GM18868 (cell line): Measurements from ENCODE around the gene PNPLA2.

Source experiments
- ATAC-seq: cut with Tn5 transposase; IDR thresholded peaks from one replicate; pipeline ENCODE4 v1.9.1; 2021; ENCODE audit warnings: mild to moderate bottlenecking, moderate library complexity; ENCODE audit not compliant: unreplicated experiment

Gene PNPLA2, protein sequence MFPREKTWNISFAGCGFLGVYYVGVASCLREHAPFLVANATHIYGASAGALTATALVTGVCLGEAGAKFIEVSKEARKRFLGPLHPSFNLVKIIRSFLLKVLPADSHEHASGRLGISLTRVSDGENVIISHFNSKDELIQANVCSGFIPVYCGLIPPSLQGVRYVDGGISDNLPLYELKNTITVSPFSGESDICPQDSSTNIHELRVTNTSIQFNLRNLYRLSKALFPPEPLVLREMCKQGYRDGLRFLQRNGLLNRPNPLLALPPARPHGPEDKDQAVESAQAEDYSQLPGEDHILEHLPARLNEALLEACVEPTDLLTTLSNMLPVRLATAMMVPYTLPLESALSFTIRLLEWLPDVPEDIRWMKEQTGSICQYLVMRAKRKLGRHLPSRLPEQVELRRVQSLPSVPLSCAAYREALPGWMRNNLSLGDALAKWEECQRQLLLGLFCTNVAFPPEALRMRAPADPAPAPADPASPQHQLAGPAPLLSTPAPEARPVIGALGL

DNA sequence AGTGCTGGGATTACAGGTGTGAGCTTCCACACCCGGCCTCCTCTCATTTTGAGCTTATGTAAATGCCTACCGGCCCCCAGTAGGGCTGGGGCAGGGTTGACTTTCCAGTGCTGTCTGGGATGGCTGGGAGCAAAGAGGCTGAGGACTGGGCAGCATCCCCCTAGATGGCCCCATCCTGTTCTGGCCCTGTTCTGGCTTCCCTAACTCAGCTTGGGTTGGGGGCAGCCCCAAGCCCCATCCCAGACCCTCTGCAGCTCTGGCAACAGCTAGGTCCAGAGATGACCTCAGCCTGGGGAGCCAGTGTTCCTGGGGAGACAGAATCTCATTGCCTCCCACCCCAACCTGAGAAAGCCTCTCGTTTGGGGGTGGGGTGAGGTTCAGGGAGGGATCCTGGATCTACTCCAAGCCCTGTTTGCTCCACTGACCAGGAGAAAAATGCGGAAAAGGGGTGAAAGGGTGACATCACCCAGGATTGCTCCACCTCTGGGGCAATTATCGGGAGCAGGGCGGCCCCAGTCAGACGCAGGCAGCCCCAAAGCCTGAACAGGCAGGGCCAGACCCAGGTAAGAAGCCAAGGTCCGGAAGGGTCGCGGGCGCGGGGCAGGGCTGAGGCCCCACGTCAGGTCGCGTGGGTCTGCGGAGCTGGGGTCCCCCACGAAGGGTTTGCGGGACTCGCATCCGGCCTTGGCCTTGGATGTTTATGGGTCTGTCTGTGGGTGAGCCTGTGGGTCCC is at the start of gene PNPLA2:
Gene PNPLA2 (plus strand): TSS at position 519 of the 733 bp plus-strand sequence. CDS start 805 bp downstream, outside the sequence.
- ATAC-seq, result no peak

DNA sequence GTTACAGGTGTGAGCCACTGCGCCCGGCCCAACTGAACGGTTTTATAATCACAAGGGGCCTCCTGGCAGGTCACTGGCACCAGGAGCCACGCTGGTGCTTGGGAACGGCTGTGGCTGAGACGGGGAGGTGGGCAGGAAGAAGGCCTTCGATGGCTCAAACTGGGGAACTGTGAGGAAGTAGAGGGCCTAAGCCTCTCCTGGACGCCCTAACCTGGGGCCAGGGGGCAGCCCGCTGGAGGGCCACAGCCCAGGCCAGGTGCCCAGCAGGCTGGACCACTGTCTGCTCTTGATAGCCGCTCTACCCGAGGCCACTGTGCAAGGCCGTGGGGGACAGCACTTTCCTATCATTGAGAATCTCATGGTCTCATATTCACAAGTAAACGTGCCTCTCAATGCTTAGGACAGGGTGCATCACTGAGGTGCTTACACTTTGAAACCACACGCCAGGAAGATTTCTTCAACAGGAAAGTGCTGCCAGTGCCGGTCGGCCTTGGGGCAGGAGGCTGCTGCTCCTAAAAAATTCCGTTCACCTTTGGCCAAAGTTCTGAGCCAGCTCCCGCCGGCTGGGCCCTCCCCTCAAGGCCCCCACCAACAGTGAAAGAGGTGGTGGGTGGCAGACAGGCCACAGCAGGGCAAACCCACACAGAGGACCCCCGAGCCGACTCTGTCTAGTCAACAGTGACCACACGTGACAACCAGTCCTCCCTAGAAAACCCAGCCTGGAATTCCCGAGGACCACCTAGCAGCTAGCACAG is 48.6 kb upstream of the PNPLA2 start:
- ATAC-seq, result no peak

DNA sequence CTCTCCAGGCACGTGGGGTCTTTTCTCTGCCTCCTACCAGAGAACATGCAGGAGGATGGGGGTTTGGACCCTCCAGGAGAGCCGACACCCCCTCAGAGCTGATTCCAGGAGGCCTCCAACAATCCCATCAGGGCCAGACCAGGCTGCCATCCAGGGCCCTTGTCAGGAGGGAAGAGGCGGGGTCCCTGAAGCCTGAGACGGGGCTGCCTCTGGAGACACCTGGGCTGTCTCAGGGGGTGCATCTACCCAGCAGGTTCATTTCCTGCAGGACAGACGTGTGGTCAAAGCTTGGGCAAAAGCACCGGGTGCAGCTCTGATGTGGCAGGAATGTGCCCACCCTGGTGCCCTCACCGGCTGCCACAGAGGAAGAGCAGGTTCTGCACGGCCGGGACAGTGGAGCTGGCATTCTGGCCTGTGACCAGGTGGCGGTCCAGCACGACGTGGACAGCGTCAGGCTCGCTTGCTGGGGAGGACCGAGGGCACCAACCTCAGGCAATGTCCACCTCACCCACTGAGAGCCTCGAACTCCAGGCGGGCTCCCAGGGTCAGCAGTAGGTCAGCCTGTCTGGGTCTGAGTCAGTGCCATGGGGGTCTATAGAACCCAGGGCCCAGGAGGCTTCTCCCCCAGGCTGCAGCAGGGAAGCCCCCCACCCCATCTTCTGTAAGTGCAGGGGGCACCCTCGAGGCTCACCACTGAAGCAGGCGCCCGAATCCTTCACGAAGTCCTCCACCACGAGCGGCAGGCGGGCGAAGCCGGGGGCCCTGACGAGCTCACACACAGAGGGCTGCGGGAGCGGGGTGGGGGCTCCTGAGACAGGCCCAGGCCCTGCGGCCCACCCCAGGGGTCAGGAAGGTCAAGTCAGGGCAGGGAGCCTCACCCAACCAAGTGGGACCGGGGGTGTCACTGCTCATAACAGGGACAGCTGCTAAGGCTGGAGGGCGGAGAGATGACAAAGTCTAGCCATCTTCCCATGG is 47.8 kb upstream of the PNPLA2 start:
- ATAC-seq, result no peak

DNA sequence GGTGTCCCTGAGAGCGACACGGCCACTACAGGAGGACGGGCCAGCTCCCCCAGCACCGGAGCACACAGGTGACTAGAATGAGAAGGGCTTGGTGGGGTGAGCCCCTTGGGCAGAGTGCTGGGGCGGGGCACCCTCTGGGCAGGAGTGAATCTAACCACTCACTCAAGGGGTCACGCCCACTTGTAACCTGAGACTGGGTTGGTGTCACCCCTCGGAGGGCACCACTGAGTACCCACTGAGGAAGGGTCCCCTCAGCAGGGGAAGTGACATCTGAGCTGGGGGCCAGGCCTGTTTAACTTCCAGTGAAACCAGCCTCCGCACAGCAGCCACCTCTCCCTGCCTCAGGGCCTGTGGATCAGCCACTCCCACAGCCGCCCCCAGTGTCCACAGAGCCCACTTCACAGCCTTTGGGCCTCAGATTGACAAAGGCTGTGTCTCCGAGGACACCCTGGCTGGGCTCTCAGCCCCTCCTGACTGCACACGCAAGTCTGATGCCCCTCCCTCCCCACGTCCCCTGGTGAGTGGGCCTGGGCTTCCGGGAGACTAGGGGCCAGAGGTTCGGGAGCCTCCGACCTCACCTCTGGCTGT is 47.0 kb upstream of the PNPLA2 start:
- no peak for ATAC-seq

DNA sequence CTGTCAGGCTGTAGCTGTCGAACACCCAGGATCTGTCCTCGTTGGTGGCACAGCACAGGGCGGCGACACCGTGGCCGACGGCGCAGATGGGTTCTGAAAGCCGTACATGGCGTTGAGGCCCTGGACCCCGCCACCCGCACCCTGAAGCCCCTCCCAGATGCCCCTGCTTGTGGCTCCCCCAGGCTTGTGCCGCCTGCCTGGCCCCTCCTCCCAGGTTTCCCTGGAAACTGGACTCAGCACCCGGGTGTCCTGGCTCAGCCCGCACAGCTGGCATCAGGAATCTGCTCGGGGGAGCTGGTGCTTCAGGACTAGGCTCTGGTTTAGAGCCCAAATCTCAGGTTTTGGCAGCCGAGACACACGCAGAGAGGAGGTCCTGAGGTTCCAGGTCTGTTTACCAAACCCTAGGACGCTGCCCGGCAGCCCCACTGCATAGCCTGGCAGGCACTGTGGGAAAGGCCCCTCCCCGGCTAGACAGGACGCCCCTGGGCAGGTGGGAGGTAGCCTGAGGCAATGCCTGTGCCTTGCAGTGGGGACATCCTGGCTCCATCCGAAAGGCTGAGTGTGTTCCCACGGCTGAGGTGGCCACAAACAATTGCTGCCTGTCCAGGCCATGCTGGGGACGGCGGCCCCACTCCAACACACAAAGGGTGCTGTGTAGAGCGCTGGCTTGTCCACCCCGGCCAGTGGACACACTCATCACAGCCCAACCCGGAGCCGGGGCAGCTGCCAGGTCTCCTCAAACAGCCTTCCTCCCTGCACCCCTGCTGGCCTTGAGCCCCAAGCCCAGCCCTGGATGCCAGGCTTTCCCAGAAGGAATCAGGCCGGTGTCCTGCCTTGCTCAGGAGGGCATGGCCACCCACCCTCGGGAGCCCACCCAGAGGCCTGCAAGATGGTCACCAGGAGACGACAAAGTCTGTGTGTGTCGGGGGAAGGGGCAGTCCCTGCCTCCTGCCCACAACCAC is 46.0 kb upstream of the PNPLA2 start:
- ATAC-seq, result no peak

DNA sequence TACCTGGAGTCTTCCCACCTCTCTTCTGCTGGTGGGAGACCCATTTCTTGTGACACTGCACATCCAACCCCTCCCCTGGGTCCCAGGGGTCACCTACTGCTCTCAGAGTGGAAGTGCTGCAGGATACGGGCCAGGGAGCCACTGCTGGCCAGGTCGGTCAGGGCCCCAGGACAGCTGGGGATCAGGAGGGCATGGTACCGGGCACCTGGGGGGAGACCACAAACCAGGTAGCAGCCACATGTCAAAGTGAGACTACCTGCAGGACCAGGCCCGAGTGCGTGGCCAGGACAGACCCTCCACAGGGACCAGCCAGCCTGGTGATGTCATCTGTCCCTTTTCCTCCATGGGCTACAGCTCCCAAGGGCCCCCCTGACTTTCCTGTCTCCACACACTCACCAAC is 45.3 kb upstream of the PNPLA2 start:
- ATAC-seq, result no peak

DNA sequence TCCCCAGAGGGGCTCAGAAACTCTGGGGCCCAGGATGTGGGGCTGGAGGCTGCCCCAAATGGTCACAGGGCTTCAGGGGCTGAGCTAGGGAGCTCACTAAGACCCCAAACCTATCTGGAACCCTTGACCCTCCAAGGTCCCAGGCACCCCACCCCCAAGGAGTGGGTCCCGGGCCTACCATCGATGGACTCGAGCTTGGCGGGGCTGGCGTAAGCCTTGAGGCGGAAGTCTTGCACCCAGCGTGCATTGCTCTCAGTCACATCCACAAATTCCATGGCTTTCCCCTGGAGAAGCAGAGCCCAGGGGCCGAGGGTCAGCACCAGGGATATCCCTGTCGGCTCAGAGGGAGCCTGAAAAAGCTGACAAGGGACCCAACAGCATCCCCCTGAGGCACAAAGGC is 44.9 kb upstream of the PNPLA2 start:
- no peak for ATAC-seq

DNA sequence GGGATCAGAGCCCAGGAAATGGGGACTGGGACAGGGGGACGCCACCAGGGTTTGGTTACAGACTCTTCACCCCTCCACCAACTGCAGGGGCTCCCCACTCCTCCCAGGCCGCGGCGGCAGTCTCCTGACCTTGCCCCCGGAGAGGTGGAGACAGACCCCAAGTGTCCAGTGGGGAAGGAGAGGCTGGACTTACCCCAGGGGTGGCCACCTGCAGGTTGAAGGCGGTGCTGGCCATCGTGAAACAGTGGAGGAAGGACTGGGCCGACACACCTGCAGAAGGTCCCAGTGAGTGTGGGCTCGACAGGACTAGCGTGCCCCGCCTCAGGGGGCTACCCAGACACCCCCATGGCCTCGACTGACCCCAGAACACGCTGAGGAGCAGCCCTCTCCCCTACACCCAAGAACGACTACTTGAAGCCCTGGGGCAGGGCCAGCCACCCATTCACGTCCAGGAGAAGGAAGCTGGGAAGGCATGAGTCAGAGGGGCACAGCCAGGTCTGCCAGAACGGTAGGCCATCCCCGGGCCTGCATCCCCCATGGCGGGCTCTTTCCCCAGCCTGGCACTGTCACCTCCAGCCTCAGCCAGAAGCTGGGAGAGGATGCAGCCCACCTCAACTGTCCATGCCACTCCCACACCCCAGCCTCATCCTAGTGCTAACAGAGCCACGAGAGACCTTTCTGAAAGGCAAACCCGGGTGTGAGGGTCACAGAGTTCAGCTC is 43.7 kb upstream of the PNPLA2 start:
- ATAC-seq, result no peak

DNA sequence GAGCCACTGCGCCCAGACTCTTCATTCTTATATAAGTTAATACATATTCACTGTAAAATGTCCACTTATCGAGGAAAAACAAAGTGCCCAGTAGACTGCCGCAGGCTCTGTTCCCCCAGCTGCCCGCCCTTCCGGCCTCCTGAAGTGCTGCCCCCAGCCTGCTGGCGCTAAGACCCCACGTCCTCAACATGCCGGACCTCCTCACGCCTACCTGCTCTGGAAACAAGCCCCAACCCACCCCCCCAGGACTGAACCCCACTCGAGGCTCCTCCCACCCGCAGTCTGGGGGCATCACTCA is 42.5 kb upstream of the PNPLA2 start:
- no peak for ATAC-seq

DNA sequence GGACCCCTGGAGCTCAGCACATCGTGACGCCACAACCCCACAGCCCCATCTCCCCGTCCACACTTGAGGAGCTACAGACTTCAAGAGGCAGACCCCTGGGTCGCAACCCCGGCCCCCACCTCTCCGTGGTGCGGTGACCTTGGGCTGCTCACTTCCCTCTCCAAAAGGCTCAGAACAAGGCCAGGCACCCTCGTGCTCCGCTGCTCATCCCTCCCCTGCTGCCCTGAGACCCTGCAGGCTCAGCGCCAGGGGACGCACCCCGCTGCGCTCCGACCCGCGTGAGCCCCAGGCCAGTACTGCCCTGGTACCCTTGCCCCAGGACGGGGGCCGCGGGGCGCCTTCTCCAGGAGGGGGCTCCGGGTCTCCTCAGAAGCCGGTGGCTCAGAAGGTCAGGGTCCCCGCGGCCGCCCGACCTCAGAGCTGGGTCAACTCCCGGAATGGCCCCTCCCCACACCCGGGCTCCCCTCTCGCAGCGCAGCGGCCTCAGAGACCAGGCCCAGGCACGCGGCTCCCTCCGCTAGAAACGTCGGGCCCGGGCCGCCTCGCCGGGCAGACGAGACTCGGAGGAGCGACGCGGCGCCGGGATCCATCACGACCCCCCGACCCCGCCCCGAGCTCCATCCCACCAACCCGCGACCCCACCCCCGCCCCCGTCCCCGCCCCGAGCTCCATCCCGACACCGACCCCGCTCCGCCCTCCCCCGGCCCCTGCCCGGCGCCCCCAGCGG is 42.0 kb upstream of the PNPLA2 start:
- ATAC-seq, result peak; percentile 28

DNA sequence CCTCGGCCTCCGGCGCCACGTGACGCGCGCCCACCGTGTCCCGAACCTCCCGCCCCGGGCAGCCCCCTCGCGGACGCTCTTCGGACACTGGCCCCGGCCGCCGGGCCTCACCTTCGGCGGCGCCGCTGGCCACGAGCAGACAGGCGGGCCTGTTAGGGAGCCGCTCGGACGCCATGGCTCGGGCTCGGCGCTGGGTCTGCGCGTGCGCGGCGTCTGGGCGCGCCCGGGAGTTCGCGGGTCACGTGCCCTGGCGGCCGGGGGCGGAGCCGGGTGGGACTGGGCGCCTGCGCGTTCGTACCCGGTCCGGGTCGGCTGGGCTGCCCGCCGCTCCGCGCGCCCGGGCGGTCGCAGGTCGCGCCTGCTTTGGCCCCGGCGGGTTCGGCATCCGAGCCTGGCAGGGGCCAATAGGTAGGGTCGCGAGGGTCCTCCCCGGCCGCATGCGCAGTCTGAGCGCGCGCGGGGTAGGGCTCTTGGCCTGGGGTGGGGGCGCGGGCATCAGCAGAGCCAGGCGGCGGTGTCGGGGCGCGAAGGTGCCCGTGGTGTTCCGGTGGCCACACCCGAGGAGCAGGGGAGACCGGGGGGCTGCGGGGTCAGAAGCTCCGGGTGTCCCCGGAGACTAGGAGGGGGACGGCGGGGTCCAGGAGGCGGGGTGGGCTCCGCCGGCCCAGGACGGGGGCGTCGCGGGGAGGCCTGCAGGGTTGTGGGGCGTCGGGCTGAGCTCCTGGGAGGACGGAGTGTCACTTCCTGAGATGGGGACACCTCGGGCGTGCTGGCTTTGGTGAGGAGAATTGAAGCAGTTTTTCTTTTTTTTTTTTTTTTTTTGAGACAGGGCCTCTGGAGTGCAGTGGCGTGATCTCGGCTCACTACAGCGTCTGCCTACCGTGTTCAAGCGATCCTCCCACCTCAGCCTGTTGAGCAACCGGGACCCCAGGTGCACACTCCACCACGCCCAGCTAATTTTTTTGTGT is 41.1 kb upstream of the PNPLA2 start, which contains the start of gene GATD1:
Gene GATD1 (minus strand): TSS at position 200 of the 968 bp plus-strand sequence. CDS start 25 bp downstream, at position 175.
- peak; percentile 78 for ATAC-seq

DNA sequence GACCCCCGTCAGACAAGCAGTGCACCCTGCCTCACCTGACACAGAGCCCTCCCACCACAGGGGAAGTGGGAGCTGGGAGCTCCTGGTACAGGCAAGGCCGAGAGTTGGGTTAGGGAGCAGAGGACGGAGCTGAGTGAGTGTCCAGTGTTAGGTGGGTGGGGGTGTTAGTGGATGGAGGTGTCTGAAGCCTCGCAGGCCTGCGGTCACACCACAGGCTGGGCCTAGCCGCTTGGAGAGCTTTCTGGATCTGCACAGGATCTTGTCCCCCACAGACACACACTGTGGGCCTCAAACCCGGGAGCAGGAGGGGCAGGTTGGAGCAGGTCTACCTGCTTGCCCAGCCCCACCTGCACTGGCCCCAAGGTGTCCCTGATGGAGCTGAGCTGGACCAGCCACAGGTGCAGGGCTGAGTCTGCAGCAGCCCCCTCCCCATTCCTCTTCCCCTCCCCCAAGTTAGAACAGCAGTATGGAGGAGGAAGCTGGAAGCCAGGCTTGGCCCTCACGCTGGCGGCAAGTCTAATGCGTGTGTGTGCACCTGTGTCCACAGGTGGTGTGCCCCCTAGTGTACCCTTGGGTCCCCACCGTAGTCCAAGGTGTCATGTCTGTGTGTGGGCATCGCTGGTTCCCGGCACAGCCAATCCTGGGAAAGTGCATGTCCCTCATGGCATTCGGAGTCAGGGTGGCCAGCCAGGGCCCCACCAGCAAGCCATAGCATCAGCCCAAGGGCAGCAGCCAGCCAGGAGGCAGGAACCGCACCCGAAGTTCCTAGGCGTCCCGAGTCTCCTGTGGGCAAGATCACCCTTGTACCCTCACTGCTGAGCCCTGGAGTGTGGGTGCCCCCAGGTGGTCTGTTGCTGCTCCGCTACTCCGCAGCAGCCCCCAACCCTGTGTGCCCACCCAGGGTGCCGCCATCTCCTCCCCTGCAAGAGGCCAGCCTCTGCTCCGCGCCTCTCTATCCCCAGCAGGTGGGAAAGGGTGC is 39.4 kb upstream of the PNPLA2 start:
- ATAC-seq, result no peak

DNA sequence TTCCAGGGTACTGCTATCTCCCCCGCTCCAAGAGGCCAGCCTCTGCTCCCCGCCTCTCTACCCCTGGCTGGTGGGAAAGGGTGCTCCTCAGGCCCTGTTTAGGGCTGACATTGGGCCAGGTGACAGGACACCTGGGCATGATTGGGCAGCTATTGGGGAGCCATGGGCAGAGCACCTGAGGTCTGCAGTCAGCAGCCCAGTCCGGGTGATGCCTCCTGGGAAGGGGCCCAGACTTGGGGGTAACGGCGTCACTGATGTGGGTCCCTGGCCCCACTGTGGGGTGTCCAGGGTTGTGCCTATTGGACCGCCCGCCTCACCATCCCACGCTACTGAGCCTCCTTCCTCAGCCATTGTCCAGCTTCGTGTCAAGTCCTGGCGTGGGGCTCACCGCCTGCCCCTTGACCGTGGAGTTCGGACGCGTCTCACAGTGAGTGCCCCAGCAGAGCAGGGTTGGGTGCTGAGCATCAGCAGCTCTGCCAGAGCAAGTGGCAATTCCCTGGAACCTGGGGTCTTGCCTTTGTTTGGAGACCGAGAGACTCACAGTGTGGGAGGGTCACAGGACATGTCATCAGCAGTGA is 38.7 kb upstream of the PNPLA2 start:
- ATAC-seq, result no peak

DNA sequence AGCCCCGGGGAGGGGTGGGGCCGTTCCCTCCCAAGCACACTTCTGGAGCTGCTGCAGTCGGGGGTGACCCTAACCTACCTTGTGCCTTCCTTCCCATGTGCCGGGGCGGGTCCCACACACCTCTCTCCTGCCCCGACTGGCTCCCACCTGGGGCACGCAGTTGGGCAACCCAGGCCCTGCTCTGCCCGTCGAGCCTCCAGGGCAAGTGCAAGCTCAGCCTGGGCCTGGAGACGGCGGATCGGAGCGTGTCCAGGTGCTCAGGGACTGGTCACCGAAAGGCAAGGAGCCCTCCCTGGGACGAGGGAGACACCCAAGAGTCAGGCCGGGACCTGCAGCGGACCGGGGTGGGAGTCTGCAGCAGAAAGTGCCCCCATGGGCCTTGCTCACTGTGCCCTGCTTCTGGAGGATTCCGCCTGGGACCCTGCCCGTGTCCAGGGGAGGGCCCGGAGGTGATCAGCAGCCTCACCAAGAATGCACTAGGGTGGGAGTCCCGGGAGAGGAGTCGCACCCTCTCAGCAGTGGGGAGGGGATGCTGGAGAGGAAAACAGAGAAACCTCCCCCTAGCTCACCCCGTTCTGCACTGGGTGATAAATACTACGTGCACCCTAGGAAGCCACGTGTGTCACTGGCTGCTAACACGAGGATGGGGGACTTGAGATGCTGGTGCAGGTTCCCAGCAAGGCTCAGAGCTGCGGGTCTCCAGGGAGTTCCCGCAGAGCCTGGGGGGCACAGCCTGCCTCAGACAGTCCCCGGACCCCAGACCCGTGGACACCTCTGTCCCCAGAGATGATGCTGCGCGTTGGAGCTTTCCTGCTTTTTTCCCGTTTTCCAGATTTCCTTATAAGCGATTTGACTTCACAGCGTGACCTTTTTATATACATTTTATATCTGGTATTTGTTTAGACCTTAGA is 36.2 kb upstream of the PNPLA2 start:
- no peak for ATAC-seq
